Muscle layer of colon (tissue), 2 donors: ENCODE results near the gene HIP1R.
A peak's percentile ranks its signal among the peaks of the same experiment; 100 is the strongest.
"Not testable (repeated sequence)": the region's sequence is repeated elsewhere in the genome, so short reads cannot be mapped to it uniquely, and the experiment has no call there.

Experiments
- H3K27ac ChIP-seq: one replicate; pipeline ENCODE4 v1.7.0; 2013; ENCODE audit warnings: low read depth, mild to moderate bottlenecking, low read length, moderate library complexity
- H3K27me3 ChIP-seq, 2 donors: one replicate each; pipeline ENCODE4 v1.7.0; 2013; ENCODE audit warnings: low read length in 2 of 2, mild to moderate bottlenecking in 2 of 2; ENCODE audit not compliant: insufficient read depth in 2 of 2, control insufficient read depth in 1 of 2
- H3K36me3 ChIP-seq: one replicate; pipeline ENCODE4 v1.7.0; 2013; ENCODE audit warnings: mild to moderate bottlenecking, low read length; ENCODE audit not compliant: insufficient read depth
- H3K4me1 ChIP-seq: one replicate; pipeline ENCODE4 v1.7.0; 2013; ENCODE audit warnings: mild to moderate bottlenecking, low read length; ENCODE audit not compliant: insufficient read depth
- H3K4me3 ChIP-seq, 2 donors: one replicate each; pipeline ENCODE4 v1.7.0; 2013; ENCODE audit warnings: low read length in 2 of 2, low read depth in 1 of 2, mild to moderate bottlenecking in 1 of 2, moderate library complexity in 1 of 2
- H3K9ac ChIP-seq: one replicate; pipeline ENCODE4 v1.7.0; 2013; ENCODE audit warnings: low read length
- H3K9me3 ChIP-seq: one replicate; pipeline ENCODE4 v1.7.0; 2013; ENCODE audit warnings: mild to moderate bottlenecking, low read length
- donor health status: abdominal sarcoma.
- donor health status: Adenocarcinoma of cecum.

HIP1R gene

GRCh38 chr12:122895704-122896636 lies 60.7 kb downstream of the HIP1R start, which contains the start of gene VPS37B:
Gene VPS37B (minus strand): TSS chr12:122896124. CDS start chr12:122896062, 62 bp downstream.
- Histone ChIP-seq H3K9me3 (no peaks in the 10 kb centered on the region), H3K9ac (peak within 1 kb of the TSS; percentile 92), H3K36me3 (no peaks in the 10 kb centered on the region), H3K27ac (peak within 1 kb of the TSS; percentile 89), H3K4me1 (peaks cover 26% of the 10 kb centered on the region), H3K27me3 (no peaks in the 10 kb centered on the region), H3K4me3 (peak within 1 kb of the TSS; percentile 75 to 92)

DNA sequence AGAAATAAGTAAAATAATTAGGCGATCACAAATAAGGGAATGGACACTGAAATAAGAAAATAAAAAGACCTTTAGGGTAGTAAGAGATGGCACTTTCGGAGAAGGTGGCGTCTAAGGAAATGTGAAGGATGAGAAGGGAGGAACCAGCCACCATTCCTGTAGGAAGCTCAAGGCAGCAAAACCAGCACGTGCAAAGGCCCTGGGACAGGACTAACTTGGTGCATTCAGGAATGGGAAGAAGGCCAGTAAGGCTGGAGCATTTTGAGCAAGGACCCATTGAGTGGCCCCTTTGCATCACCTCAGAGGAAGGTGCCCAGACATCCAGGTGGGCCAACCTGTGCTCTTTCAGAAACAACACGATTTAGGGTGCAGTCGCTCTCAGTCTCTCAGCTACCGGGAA lies 61.4 kb downstream of the HIP1R start:
- Histone ChIP-seq H3K9me3 (no peaks in the 10 kb centered on the region), H3K4me3 (no peak overlapping the region), H3K27me3 (no peaks in the 10 kb centered on the region), H3K36me3 (no peaks in the 10 kb centered on the region), H3K27ac (no peak overlapping the region), H3K9ac (no peak overlapping the region), H3K4me1 (peaks cover 26% of the 10 kb centered on the region)

- no peak overlapping the region for H3K9ac ChIP-seq
- H3K4me1 ChIP-seq, result peaks cover 2% of the 10 kb centered on the region
- H3K27me3 ChIP-seq, result no peaks in the 10 kb centered on the region
- no peak overlapping the region for H3K4me3 ChIP-seq
- no peak overlapping the region for H3K27ac ChIP-seq
- no peaks in the 10 kb centered on the region for H3K36me3 ChIP-seq
- H3K9me3 ChIP-seq, result no peaks in the 10 kb centered on the region
Observed at GRCh38 chr12:122899887-122900286, 64.6 kb downstream of the HIP1R start.

GRCh38 chr12:122902854-122903692 lies 67.8 kb downstream of the HIP1R start:
- H3K4me1 ChIP-seq, result no peaks in the 10 kb centered on the region
- H3K9ac ChIP-seq, result no peak overlapping the region
- H3K9me3 ChIP-seq, result no peaks in the 10 kb centered on the region
- no peak overlapping the region for H3K27ac ChIP-seq
- no peaks in the 10 kb centered on the region for H3K36me3 ChIP-seq
- H3K27me3 ChIP-seq, result no peaks in the 10 kb centered on the region
- H3K4me3 ChIP-seq, result no peak overlapping the region

GRCh38 chr12:122903693-122904034 lies 68.4 kb downstream of the HIP1R start:
- no peaks in the 10 kb centered on the region for H3K27me3 ChIP-seq
- H3K9me3 ChIP-seq, result no peaks in the 10 kb centered on the region
- no peaks in the 10 kb centered on the region for H3K36me3 ChIP-seq
- no peak overlapping the region for H3K9ac ChIP-seq
- no peak overlapping the region for H3K27ac ChIP-seq
- H3K4me3 ChIP-seq, result no peak overlapping the region
- no peaks in the 10 kb centered on the region for H3K4me1 ChIP-seq

DNA sequence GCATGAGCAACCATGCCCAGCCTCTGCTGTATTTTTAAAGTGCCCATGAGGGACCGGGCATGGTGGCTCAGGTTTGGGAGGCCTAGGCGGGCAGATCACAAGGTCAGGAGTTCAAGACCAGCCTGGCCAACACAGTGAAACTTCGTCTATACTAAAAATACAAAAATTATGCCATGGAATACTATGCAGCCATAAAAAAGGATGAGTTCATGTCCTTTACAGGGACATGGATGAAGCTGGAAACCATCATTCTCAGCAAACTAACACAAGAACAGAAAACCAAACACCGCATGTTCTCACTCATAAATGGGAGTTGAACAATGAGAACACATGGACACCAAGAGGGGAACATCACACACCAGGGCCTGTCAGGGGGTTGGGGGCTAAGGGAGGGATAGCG lies 70.0 kb downstream of the HIP1R start:
- H3K27me3 ChIP-seq, H3K4me1 ChIP-seq, H3K36me3 ChIP-seq, H3K9me3 ChIP-seq, H3K4me3 ChIP-seq, H3K9ac ChIP-seq, H3K27ac ChIP-seq: not testable (repeated sequence)

GRCh38 chr12:122908915-122909314 lies 73.7 kb downstream of the HIP1R start:
- Histone ChIP-seq H3K9me3 (no peaks in the 10 kb centered on the region), H3K27me3 (no peaks in the 10 kb centered on the region), H3K4me3 (no peak overlapping the region), H3K4me1 (no peaks in the 10 kb centered on the region), H3K9ac (no peak overlapping the region), H3K27ac (no peak overlapping the region), H3K36me3 (no peaks in the 10 kb centered on the region)

DNA sequence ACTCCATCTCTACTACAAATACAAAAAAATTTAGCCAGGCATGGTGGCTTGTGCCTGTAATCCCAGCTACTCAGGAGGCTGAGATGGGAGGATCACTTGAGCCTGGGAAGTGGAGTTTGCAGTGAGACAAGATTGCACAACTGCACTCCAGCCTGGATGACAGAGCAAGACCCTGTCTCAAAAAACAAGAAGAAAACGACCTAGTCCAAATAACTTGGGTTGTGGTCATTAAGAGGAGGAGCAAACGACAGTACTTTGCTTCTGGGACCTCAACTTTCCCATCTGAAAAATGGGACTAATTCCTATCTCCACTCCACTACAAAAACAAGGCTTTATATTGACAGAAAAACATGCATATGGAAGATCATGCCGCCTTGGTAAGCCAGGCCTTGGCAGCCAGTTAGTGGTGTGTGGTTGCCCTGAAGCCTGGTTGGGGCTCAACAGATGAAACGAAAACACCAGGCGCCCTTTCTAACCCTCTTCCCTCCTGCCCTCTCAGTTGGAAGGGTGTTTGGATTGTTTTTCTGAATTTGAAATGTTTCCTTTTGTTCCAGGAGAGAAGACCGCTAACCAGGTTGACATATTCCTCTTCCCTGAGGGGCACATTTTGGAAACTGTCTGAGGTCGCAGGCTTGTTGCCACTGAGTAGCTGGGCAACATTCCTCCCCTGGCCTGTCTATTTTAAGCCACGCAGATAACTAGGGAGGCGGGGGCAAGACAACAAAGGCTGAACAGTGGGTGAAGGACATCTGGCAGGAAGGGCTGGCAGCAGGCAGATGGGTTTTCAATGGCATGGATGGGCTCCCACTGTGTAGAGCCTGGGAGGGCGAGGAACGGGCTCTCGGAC lies 74.4 kb downstream of the HIP1R start:
- Histone ChIP-seq H3K36me3 (no peaks in the 10 kb centered on the region), H3K27ac (no peak overlapping the region), H3K4me3 (no peak overlapping the region), H3K9ac (no peak overlapping the region), H3K9me3 (no peaks in the 10 kb centered on the region), H3K27me3 (no peaks in the 10 kb centered on the region), H3K4me1 (no peaks in the 10 kb centered on the region)
